IPS DF 6.9 (cell line): ENCODE data around the gene PLA2G2F.
"Not testable (repeated sequence)": the region's sequence is repeated elsewhere in the genome, so short reads cannot be mapped to it uniquely, and the experiment has no call there.

Experiments used
- DNase-seq: peaks from one replicate; pipeline ENCODE4 v3.0.0-alpha.2; 2013; ENCODE audit warnings: low read depth, low spot score
- H3K27ac ChIP-seq: one replicate; pipeline ENCODE4 v1.5.1; 2013; ENCODE audit warnings: low read length, control low read depth
- H3K27me3 ChIP-seq: 2 replicates; pipeline ENCODE4 v1.6.1; 2013; ENCODE audit warnings: mild to moderate bottlenecking, low read length; ENCODE audit not compliant: control insufficient read depth, insufficient read depth
- H3K36me3 ChIP-seq: 2 replicates; pipeline ENCODE4 v1.6.1; 2013; ENCODE audit warnings: low read length; ENCODE audit not compliant: control insufficient read depth, insufficient read depth
- H3K4me1 ChIP-seq: 2 replicates; pipeline ENCODE4 v1.6.1; 2013; ENCODE audit warnings: low read length; ENCODE audit not compliant: control insufficient read depth, insufficient read depth
- H3K4me3 ChIP-seq: 2 replicates; pipeline ENCODE4 v1.5.1; 2013; ENCODE audit warnings: mild to moderate bottlenecking, low read length
- H3K9me3 ChIP-seq: 2 replicates; pipeline ENCODE4 v1.6.1; 2013; ENCODE audit warnings: low read length, inconsistent platforms; ENCODE audit not compliant: control insufficient read depth, insufficient read depth
- WGBS: extraction: QIAGEN DNeasy Blood & Tissue Kit; methylation state at CpG from one replicate; pipeline ENCODE4 v1.1.7; 2013; ENCODE audit warnings: mixed read lengths, missing lambda C conversion rate; ENCODE audit not compliant: insufficient read length, insufficient coverage; 5-methylcytosine and 5-hydroxymethylcytosine counted together

Gene PLA2G2F

DNA sequence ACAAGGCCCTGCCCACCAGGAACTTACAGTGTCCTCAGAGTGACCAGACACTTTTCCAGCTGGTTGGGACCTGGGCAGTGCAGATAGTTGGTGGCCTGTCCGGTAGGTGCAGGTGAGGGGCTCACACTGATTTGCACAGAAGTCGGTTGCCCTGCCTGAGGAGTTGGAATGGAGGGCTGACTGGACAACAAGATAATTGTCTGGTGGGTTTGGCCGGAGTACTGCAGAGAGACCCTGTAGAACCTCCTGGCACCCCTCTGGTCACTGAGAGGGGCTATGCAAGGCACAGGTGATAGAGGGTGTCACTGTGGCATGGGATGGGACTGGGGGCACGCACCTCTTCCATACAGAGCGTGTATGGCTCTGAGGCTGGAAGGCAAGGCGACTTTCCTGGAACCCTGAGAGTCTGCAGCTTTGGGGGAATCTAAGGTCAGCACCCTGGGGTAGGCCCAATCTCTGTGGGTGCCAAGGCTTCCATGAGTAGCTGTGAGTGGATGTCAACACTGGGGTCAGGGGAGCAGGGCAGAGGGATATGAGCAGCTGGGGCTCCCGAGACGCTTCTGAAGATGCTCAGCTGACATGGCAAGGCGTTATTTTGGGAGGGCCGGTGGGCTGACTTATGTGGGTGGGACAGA lies 12.2 kb upstream of the PLA2G2F start:
- WGBS, result no CpG with 5 or more reads among the region's 10 CpGs
- H3K4me1 ChIP-seq, result no peaks in the 10 kb centered on the region
- no peaks in the 10 kb centered on the region for H3K36me3 ChIP-seq
- DNase-seq, result no peak
- H3K9me3 ChIP-seq, result no peaks in the 10 kb centered on the region
- H3K27ac ChIP-seq, result no peak overlapping the region
- no peaks in the 10 kb centered on the region for H3K27me3 ChIP-seq
- no peak overlapping the region for H3K4me3 ChIP-seq

- no CpG with 5 or more reads among the region's 3 CpGs for WGBS
- not testable (repeated sequence) for H3K27me3 ChIP-seq, H3K9me3 ChIP-seq, H3K4me3 ChIP-seq, H3K27ac ChIP-seq, DNase-seq, H3K36me3 ChIP-seq, H3K4me1 ChIP-seq
These were observed 8.6 kb upstream of the PLA2G2F start for GRCh38 chr1:20130518-20130917.

GRCh38 chr1:20134995-20135394 lies 4.1 kb upstream of the PLA2G2F start:
- no peaks in the 10 kb centered on the region for H3K36me3 ChIP-seq
- no peak overlapping the region for H3K4me3 ChIP-seq
- H3K27me3 ChIP-seq, result no peaks in the 10 kb centered on the region
- DNase-seq, result no peak
- no CpG with 5 or more reads among the region's 3 CpGs for WGBS
- no peaks in the 10 kb centered on the region for H3K9me3 ChIP-seq
- no peak overlapping the region for H3K27ac ChIP-seq
- H3K4me1 ChIP-seq, result no peaks in the 10 kb centered on the region

- DNase-seq, result no peak
- H3K9me3 ChIP-seq, result no peaks in the 10 kb centered on the region
- no peaks in the 10 kb centered on the region for H3K4me1 ChIP-seq
- no peak overlapping the region for H3K27ac ChIP-seq
- no peaks in the 10 kb centered on the region for H3K36me3 ChIP-seq
- no peak overlapping the region for H3K4me3 ChIP-seq
- no peaks in the 10 kb centered on the region for H3K27me3 ChIP-seq
- WGBS, result no CpG with 5 or more reads among the region's 3 CpGs
These were observed 2.9 kb upstream of the PLA2G2F start for GRCh38 chr1:20136249-20136648.

DNA sequence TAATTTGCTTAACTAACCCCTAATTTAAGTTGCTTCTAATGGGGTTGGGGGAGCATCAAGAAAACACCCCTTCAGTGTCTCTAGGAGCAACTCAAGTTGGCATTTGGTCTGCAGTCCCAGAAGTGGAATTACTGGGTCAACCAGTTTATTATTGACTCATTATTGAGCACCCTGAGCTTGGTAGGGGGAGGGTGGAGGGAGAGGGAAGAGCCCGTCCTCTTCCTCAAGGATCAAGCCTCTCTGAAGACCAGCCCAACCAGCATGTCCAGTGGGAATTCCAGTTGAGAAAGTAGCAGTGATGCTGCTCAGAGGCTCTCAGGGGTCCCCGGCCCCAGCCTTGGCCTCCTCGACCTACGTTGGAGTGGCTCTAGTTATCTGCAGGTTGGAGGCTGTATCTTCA lies 2.1 kb upstream of the PLA2G2F start:
- no peaks in the 10 kb centered on the region for H3K9me3 ChIP-seq
- H3K4me1 ChIP-seq, result no peaks in the 10 kb centered on the region
- no peak for DNase-seq
- H3K27me3 ChIP-seq, result no peaks in the 10 kb centered on the region
- WGBS, result no CpG with 5 or more reads among the region's 4 CpGs
- H3K4me3 ChIP-seq, result no peak overlapping the region
- no peaks in the 10 kb centered on the region for H3K36me3 ChIP-seq
- no peak overlapping the region for H3K27ac ChIP-seq

DNA sequence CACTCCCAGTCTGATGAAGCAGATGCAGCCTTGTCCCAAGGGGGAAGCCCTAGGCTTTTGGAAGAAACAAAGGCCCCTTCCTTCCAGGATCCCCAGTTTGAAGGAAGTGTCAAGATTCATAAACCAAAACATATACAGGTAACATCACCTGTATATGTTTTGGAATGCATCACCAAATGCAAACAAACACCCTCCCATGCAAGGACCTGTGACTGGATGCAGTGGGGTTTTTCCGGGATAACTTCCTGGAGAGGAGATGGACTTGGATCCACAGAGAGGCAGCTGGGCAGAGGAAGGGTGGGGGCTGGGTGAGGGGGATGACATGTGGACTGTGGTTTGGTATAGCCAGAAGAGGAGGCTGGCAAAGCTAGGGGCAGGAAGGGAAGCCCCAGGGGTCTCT lies 1.5 kb upstream of the PLA2G2F start:
- Histone ChIP-seq H3K36me3 (no peaks in the 10 kb centered on the region), H3K4me3 (no peak overlapping the region), H3K27me3 (no peaks in the 10 kb centered on the region), H3K4me1 (no peaks in the 10 kb centered on the region), H3K9me3 (no peaks in the 10 kb centered on the region), H3K27ac (no peak overlapping the region)
- no CpG with 5 or more reads among the region's 1 CpG for WGBS
- DNase-seq, result no peak

DNA sequence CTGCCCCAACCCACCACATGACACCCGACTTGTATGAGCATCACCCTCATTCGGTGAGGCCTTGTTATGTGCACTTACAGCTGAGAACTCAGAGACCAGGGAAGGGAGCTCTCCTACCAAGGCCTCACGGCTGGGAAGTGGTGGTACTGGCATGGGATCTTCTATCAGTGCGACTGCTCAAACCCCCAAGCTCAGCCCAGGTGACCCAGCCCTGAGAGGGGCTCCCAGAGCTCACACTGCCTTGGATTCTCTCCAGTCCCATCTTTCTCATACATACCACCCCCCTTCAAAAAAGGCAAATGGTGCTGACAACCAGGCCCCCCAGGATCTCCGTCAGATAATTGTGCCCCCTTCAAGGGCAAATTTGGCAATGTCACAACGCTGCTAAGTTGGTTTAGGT lies 777 bp upstream of the PLA2G2F start:
- WGBS, result no CpG with 5 or more reads among the region's 6 CpGs
- H3K27me3 ChIP-seq, result no peaks in the 10 kb centered on the region
- H3K4me3 ChIP-seq, result no peak overlapping the region
- H3K27ac ChIP-seq, result no peak overlapping the region
- DNase-seq, result no peak
- H3K36me3 ChIP-seq, result no peaks in the 10 kb centered on the region
- no peaks in the 10 kb centered on the region for H3K9me3 ChIP-seq
- H3K4me1 ChIP-seq, result no peaks in the 10 kb centered on the region

DNA sequence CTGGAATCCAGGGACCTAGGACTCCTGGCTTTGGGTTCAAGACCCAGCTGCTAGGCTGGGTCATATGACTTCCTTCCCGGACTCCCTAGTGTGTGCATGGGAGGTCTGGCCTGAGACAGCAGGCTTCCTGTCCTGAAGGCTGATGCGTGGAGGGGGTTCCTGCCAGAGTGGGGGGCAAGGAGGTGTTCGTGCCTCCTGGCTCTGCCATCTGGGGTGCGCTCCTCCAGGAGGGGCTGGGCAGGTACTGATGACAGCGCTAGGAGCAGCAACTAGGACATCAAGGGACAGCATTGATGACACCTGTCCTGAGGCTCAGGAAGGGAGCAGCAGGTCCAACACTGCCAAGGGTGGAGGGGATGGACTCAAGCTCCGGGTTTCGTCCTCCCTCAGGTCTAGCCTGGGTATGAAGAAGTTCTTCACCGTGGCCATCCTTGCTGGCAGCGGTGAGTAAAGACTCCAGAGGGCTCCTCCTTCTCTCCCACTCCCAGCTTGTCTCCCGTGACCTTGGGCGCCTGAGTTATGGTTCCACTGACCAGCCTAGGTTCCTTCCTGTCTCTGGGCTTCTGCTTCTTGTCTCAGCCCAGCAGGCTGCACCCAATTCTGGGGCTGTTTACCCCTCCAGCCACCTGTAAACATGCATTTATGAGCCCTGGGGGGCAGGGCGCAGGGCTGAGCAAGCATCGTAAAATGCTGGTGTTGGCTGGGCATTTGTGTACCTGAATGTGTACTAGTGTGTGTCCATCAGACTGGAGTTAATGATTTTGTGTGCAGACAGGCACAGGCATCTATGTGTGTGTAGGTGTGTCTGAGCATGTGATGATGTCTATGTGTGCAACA lies 871 bp downstream of the PLA2G2F start:
- Histone ChIP-seq H3K27me3 (no peaks in the 10 kb centered on the region), H3K4me1 (no peaks in the 10 kb centered on the region), H3K9me3 (no peaks in the 10 kb centered on the region), H3K27ac (no peak overlapping the region), H3K36me3 (no peaks in the 10 kb centered on the region), H3K4me3 (no peak overlapping the region)
- WGBS, result no CpG with 5 or more reads among the region's 13 CpGs
- DNase-seq, result no peak

GRCh38 chr1:20141001-20141400 lies 1.9 kb downstream of the PLA2G2F start:
- Histone ChIP-seq H3K4me1 (no peaks in the 10 kb centered on the region), H3K4me3 (no peak overlapping the region), H3K27me3 (no peaks in the 10 kb centered on the region), H3K36me3 (no peaks in the 10 kb centered on the region), H3K27ac (no peak overlapping the region), H3K9me3 (no peaks in the 10 kb centered on the region)
- DNase-seq, result no peak
- no CpG with 5 or more reads among the region's 9 CpGs for WGBS

- Histone ChIP-seq H3K27ac (no peak overlapping the region), H3K9me3 (no peaks in the 10 kb centered on the region), H3K36me3 (no peaks in the 10 kb centered on the region), H3K4me3 (no peak overlapping the region), H3K27me3 (no peaks in the 10 kb centered on the region), H3K4me1 (no peaks in the 10 kb centered on the region)
- no peak for DNase-seq
- WGBS, result no CpG with 5 or more reads among the region's 7 CpGs
These were observed 2.3 kb downstream of the PLA2G2F start for GRCh38 chr1:20141466-20141865.
